GM23248 (cell line): ENCODE results near the gene KCNMA1. TPM values are rescaled to one million over a fixed set of nuclear protein-coding genes. Genes with fewer than 3 reads are reported as not detected.
"Not testable (repeated sequence)": the region's sequence is repeated elsewhere in the genome, so short reads cannot be mapped to it uniquely, and the experiment has no call there.

ENCODE experiments used
- DNase-seq: peaks from one replicate; pipeline ENCODE4 v3.0.0-alpha.2; 2015
- H2AFZ ChIP-seq: fragments of 200-600 bp; sonication (generic); 2 replicates; pipeline ENCODE4 v1.6.1; 2016; ENCODE audit warnings: antibody characterized with exemption
- H3F3A ChIP-seq: fragments of 200-600 bp; sonication (generic); 2 replicates; pipeline ENCODE4 v1.6.1; 2016; ENCODE audit warnings: mild to moderate bottlenecking, antibody characterized with exemption, mixed run types; ENCODE audit not compliant: insufficient read depth
- H3K27ac ChIP-seq: fragments of 200-600 bp; sonication (generic); 2 replicates; pipeline ENCODE4 v1.5.1; 2016; ENCODE audit warnings: mild to moderate bottlenecking
- H3K27me3 ChIP-seq: fragments of 200-600 bp; sonication (generic); replicated peaks from 2 replicates; pipeline ENCODE4 v1.6.1; 2016; ENCODE audit warnings: mild to moderate bottlenecking; ENCODE audit not compliant: insufficient read depth
- H3K36me3 ChIP-seq: fragments of 200-600 bp; sonication (generic); 2 replicates; pipeline ENCODE4 v1.6.1; 2016; ENCODE audit warnings: low read depth, mild to moderate bottlenecking
- H3K4me1 ChIP-seq: fragments of 200-600 bp; sonication (generic); 2 replicates; pipeline ENCODE4 v1.6.1; 2016; ENCODE audit warnings: mild to moderate bottlenecking; ENCODE audit not compliant: insufficient read depth
- H3K4me2 ChIP-seq: fragments of 200-600 bp; sonication (generic); one replicate; pipeline ENCODE4 v1.6.1; 2016; ENCODE audit warnings: mild to moderate bottlenecking; ENCODE audit not compliant: unreplicated experiment
- H3K4me3 ChIP-seq: fragments of 200-600 bp; sonication (generic); 2 replicates; pipeline ENCODE4 v1.5.1; 2016; ENCODE audit warnings: mild to moderate bottlenecking
- H3K79me2 ChIP-seq: fragments of 200-600 bp; sonication (generic); 2 replicates; pipeline ENCODE4 v1.6.1; 2016; ENCODE audit warnings: mild to moderate bottlenecking; ENCODE audit not compliant: insufficient read depth
- H3K9ac ChIP-seq: fragments of 200-600 bp; sonication (generic); 2 replicates; pipeline ENCODE4 v1.6.1; 2016; ENCODE audit warnings: mild to moderate bottlenecking
- H3K9me2 ChIP-seq: fragments of 200-600 bp; sonication (generic); 2 replicates; pipeline ENCODE4 v1.6.1; 2016; ENCODE audit warnings: mixed run types, mild to moderate bottlenecking, moderate library complexity; ENCODE audit not compliant: insufficient read depth
- H3K9me3 ChIP-seq: fragments of 200-600 bp; sonication (generic); one replicate; pipeline ENCODE4 v1.6.1; 2017; ENCODE audit warnings: low read depth
- H4K20me1 ChIP-seq: fragments of 200-600 bp; sonication (generic); 2 replicates; pipeline ENCODE4 v1.6.0; 2016; ENCODE audit not compliant: insufficient read depth
- EZH2 ChIP-seq: fragments of 200-600 bp; sonication (generic); IDR thresholded peaks from 2 replicates; pipeline ENCODE4 v1.6.1; 2018; ENCODE audit warnings: antibody characterized with exemption, mild to moderate bottlenecking; ENCODE audit not compliant: insufficient read depth, poor library complexity, severe bottlenecking
- EZH2phosphoT487 ChIP-seq: fragments of 200-600 bp; sonication (generic); IDR thresholded peaks from 2 replicates; pipeline ENCODE4 v1.6.1; 2018; ENCODE audit warnings: antibody characterized with exemption, moderate library complexity, mild to moderate bottlenecking, low read depth; ENCODE audit not compliant: insufficient read depth
- WGBS, 2 experiments: methylation state at CpG; one replicate each; pipeline ENCODE4 v1.1.6; 2015 to 2017; ENCODE audit warnings: low lambda C conversion rate in 2 of 2, low coverage in 1 of 2; ENCODE audit errors: missing lambda C conversion rate in 2 of 2; 5-methylcytosine and 5-hydroxymethylcytosine counted together
- in situ Hi-C: fragments of 300-500 bp; cut with MboI; formaldehyde crosslinking; loops from 2 replicates; pipeline ENCODE4 v1.15.0; 2020
- polyA plus RNA-seq: library from polyadenylated mRNA; unstranded; fragments of >200 nt; fragmentation: Nextera tagmentation; extraction: Ambion mirVana; gene quantifications from 2 replicates; pipeline ENCODE4 v1.2.1, GENCODE V29; 2016
- total RNA-seq: library from RNA; depleted of rRNA; stranded (reverse); fragments of >200 nt; shearing (Covaris generic); gene quantifications from 2 replicates; pipeline ENCODE4 v1.2.3, GENCODE V29; 2014

KCNMA1 gene
- total and polyA plus RNA-seq, 2 experiments from 2014 or later: 14.2 to 25.1 TPM

DNA sequence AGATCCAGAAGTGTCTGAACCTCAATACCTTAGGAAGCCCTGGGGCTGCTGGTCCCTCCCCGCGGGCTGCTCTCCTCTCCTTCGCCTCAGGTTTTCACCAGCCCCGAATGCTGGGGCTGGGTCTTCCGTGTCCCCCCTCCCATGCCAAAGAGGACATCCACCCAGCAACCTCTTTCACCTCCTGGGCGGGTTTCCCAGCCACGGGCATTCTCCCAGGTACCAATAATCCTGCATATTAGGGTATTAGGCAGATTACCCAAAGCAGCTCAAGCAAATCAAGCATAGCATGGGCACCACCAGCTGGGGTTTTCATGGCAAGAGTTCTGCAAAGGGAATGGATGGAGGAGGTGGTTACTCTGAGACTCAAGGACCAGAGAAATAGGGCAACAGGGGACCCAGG, 224.4 kb downstream of the KCNMA1 start:
- DNase-seq: no peak
- Histone ChIP-seq H2AFZ (no peak overlapping the region), H3K9ac (no peak overlapping the region), H3K27ac (no peak overlapping the region), H3K4me1 (peaks cover 32% of the 10 kb centered on the region), H3K27me3 (no peaks in the 10 kb centered on the region), H3K36me3 (no peaks in the 10 kb centered on the region), H3F3A (peaks cover 27% of the 10 kb centered on the region), H4K20me1 (no peaks in the 10 kb centered on the region), H3K4me3 (no peak overlapping the region), H3K4me2 (no peak overlapping the region), H3K79me2 (no peaks in the 10 kb centered on the region), H3K9me2 (no peaks in the 10 kb centered on the region), H3K9me3 (no peaks in the 10 kb centered on the region)
- TF ChIP-seq EZH2phosphoT487 (no peak), EZH2 (no peak)
- in situ Hi-C loops: no loop called here
- 91 to 95% methylated on average over 7 of the region's 7 CpGs for WGBS, 2 experiments

DNA sequence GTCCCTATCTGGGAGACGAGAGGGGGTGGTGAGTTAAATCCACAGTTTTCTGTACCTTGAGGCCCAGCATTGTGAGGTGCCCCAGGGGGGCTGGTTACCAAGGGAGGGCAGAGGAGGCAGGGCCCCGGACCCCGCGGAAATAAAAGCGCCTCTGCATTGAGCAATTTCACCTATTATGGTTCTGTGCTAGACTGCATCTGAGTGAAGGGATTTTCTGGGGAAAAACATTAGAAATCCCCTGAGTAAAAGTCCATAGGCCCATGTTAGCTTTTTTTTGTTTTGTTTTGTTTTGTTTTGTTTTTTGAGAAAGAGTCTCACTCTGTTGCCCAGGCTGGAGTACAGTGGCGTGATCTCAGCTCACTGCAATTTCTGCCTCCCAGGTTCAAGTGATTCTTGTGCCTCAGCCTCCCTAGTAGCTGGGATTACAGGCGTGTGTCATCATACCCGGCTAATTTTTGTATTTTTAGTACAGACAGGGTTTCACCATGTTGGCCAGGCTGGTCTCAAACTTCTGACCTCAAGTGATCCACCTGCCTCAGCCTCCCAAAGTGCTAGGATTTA, 225.0 kb downstream of the KCNMA1 start:
- DNase-seq, H2AFZ ChIP-seq, H3K4me2 ChIP-seq, in situ Hi-C loops, H3K36me3 ChIP-seq, H3K9ac ChIP-seq, H3K9me3 ChIP-seq, H3K4me3 ChIP-seq, H4K20me1 ChIP-seq, H3K9me2 ChIP-seq, H3K27me3 ChIP-seq, H3K79me2 ChIP-seq, H3K27ac ChIP-seq: not testable (repeated sequence)
- Histone ChIP-seq H3F3A (peaks cover 27% of the 10 kb centered on the region), H3K4me1 (peaks cover 26% of the 10 kb centered on the region)
- 89 to 91% methylated on average over 8 of the region's 8 CpGs for WGBS, 2 experiments

DNA sequence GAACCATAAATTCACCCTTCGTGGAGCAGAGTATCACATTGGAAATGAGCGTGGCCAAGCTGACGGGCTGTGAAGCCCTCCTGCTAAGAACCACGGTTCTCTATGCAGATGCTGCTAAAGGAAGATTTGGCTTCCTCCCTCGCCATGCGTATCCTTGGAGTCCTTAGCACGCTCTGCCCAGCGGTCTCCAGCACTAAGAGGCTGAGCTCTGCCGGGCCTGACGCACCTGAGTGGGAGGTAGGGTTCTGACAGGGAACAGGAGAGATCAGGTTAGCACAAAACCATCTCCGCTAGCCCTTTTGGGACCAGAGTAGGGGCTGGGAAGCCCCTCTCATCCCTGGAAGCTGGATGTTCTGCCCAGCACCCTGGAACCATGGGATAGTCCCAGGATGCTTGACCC, 225.8 kb downstream of the KCNMA1 start:
- no peaks in the 10 kb centered on the region for H3K9me2 ChIP-seq
- 90 to 92% methylated on average over 11 of the region's 11 CpGs for WGBS, 2 experiments
- no peak overlapping the region for H3K4me3 ChIP-seq
- H2AFZ ChIP-seq: no peak overlapping the region
- H3F3A ChIP-seq: peaks cover 18% of the 10 kb centered on the region
- peaks cover 18% of the 10 kb centered on the region for H3K4me1 ChIP-seq
- H3K9ac ChIP-seq: no peak overlapping the region
- no peak for DNase-seq
- no peaks in the 10 kb centered on the region for H3K79me2 ChIP-seq
- H3K9me3 ChIP-seq: no peaks in the 10 kb centered on the region
- no peaks in the 10 kb centered on the region for H4K20me1 ChIP-seq
- no peak overlapping the region for H3K27ac ChIP-seq
- H3K4me2 ChIP-seq: no peak overlapping the region
- no peaks in the 10 kb centered on the region for H3K36me3 ChIP-seq
- no peaks in the 10 kb centered on the region for H3K27me3 ChIP-seq
- no peak for TF ChIP-seq EZH2phosphoT487
- no peak for TF ChIP-seq EZH2
- in situ Hi-C loops: no loop called here

DNA sequence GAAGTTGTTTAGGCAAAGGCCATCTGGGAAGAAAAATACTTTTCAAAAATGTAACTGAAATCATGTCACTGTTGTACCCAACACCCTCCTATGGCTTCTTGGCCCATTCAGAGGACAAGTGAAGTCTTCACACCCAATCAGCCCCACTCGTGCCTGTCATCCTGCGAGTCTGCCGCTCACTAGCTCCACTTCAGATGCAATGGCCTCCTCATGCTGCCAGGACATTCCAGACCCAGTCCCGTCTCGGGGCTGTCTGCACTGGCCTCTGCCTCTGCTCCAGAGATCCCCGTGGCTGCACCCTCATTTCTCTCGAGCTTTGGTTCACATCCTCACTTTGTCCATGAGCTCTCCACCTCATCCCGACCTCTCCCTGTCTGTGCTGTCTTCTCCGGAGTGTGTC, 227.1 kb downstream of the KCNMA1 start:
- WGBS, 2 experiments: 54 to 66% methylated on average over 9 of the region's 9 CpGs
- no peak overlapping the region for H3K4me3 ChIP-seq
- H3F3A ChIP-seq: peaks cover 9% of the 10 kb centered on the region
- H2AFZ ChIP-seq: no peak overlapping the region
- no peak for DNase-seq
- H3K9me2 ChIP-seq: no peaks in the 10 kb centered on the region
- H4K20me1 ChIP-seq: no peaks in the 10 kb centered on the region
- TF ChIP-seq EZH2: no peak
- no peak for TF ChIP-seq EZH2phosphoT487
- H3K36me3 ChIP-seq: no peaks in the 10 kb centered on the region
- H3K9ac ChIP-seq: no peak overlapping the region
- no peak overlapping the region for H3K27ac ChIP-seq
- in situ Hi-C loops: no loop called here
- peaks cover 14% of the 10 kb centered on the region for H3K4me1 ChIP-seq
- no peaks in the 10 kb centered on the region for H3K79me2 ChIP-seq
- H3K27me3 ChIP-seq: no peaks in the 10 kb centered on the region
- H3K9me3 ChIP-seq: no peaks in the 10 kb centered on the region
- no peak overlapping the region for H3K4me2 ChIP-seq
